ENCODE data around the gene PLXNA1. TPM values are rescaled to one million over a fixed set of nuclear protein-coding genes. Genes with fewer than 3 reads are reported as not detected.

Gene PLXNA1
- total RNA-seq, 1 donor from 2014 or later = 34.7 TPM

DNA sequence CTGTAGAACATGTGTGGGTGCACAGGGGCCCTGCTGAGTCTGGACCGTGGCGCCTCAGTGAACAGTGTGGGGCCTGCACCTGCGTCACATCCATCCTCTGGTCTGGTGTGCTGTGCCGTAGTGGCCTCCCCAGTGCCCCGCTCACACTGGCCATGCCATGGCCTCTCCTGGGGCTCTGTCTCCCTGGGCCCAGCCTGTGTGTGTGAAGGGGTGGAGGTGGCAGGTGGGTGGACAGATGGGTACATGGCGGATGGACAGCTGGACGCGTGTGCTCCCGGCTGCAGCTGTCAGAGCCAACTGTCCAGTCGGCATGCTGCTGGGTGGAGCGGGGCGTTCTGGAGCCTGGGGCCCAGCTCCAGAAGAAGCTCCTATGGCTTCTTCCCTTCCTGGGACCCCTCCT, 17.8 kb downstream of the PLXNA1 start:
- Mint-ChIP-seq H3K4me1 (peaks cover 24% of the 10 kb centered on the region), H3K9me3 (no peaks in the 10 kb centered on the region), H3K27me3 (ENCODE audit: insufficient read depth, low read depth) (no peaks in the 10 kb centered on the region), H3K27ac (no peak overlapping the region), H3K4me3 (no peak overlapping the region), H3K36me3 (peaks cover 4% of the 10 kb centered on the region)
- TF ChIP-seq CTCF (IDR thresholded peaks at IDR 0.05) (no peak), EZH2 (IDR thresholded peaks at IDR 0.05) (no peak), EZH2phosphoT487 (IDR thresholded peaks at IDR 0.05) (no peak)
- Histone ChIP-seq H3K4me3 (no peak overlapping the region), H3K27me3 (no peaks in the 10 kb centered on the region), H3K27ac (no peak overlapping the region), H3K79me2 (ENCODE audit: low read depth) (peaks cover 59% of the 10 kb centered on the region), H3K4me2 (no peak overlapping the region), H3K36me3 (no peaks in the 10 kb centered on the region), H4K20me1 (ENCODE audit: low read depth) (peaks cover 63% of the 10 kb centered on the region), H3K4me1 (peaks cover 11% of the 10 kb centered on the region), H3K9ac (no peak overlapping the region), H3K9me3 (ENCODE audit: low read depth) (no peaks in the 10 kb centered on the region), H2AFZ (replicated peaks) (no peak overlapping the region), H3F3A (ENCODE audit: low read depth) (no peaks in the 10 kb centered on the region)
- no peak for DNase-seq (ENCODE audit: low spot score)

GRCh38 chr3:127001486-127002194, 18.7 kb downstream of the PLXNA1 start:
- no peaks in the 10 kb centered on the region for H3K9me3 Mint-ChIP-seq
- no peaks in the 10 kb centered on the region for H3K27me3 ChIP-seq
- peaks cover 54% of the 10 kb centered on the region for H4K20me1 ChIP-seq (ENCODE audit: low read depth)
- H3K9me3 ChIP-seq (ENCODE audit: low read depth) = no peaks in the 10 kb centered on the region
- H3K79me2 ChIP-seq (ENCODE audit: low read depth) = peaks cover 50% of the 10 kb centered on the region
- H3K4me1 Mint-ChIP-seq = peaks cover 24% of the 10 kb centered on the region
- no peak for DNase-seq (ENCODE audit: low spot score)
- no peaks in the 10 kb centered on the region for H3K36me3 ChIP-seq
- no peak overlapping the region for H3K4me3 ChIP-seq
- no peak overlapping the region for H2AFZ ChIP-seq (replicated peaks)
- no peak overlapping the region for H3K4me3 Mint-ChIP-seq
- H3K4me1 ChIP-seq = peaks cover 11% of the 10 kb centered on the region
- no peaks in the 10 kb centered on the region for H3K27me3 Mint-ChIP-seq (ENCODE audit: insufficient read depth, low read depth)
- no peak overlapping the region for H3K9ac ChIP-seq
- peak overlapping the region; percentile 55 for H3K4me2 ChIP-seq
- TF ChIP-seq EZH2phosphoT487 (IDR thresholded peaks at IDR 0.05) (no peak), CTCF (IDR thresholded peaks at IDR 0.05) (no peak), EZH2 (IDR thresholded peaks at IDR 0.05) (no peak)
- H3F3A ChIP-seq (ENCODE audit: low read depth) = no peaks in the 10 kb centered on the region
- peaks cover 4% of the 10 kb centered on the region for H3K36me3 Mint-ChIP-seq
- H3K27ac Mint-ChIP-seq = no peak overlapping the region
- peak overlapping the region; percentile 18 for H3K27ac ChIP-seq

DNA sequence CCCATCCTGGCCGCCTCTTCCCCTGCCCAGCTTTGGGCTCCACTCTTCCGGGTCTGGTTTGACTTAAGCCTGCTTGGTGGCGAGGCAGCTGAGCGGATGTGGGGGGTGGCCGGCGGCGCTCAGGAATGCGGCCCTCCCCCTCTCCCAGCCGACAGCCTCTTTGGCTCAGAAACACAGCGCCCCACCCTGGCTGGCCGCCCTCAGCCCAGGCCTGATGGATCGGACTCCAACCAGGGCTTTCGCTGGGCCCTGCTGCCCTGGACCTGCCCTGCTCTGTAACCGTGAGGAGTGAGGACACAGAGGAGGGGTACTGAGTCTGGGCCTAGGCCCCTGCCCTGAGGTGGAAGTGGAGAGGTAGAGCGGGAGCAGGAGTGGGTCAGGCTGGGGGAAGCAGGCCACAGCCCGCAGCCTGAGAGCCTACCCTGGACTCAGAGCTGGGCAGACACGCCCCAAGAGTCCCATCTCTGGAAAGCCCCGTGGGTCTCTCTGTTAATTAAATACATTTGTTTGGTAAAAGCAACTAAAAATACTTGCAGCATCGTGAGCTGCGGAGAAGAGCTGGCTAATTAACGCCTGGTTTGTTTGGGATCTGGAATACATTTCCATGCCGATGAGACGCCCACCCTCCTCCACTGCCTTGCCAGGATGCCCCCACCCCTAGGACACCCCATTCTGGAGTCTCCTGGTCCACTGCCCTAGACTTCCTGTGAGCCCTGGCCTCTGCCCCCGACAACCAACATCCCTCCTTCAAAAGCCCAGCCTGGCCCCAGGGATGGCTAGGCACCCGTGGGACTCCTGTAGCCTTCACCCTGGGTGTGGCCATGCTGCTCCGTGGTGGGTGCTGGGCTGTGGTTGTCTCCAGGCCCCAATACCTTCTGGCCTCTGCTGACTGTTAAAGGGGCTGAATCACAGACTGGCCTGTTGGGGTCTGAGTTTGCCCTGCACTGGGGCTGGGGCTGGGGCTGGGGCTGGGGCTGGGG, 19.6 kb downstream of the PLXNA1 start:
- Histone ChIP-seq H3K9ac (no peak overlapping the region), H3K79me2 (ENCODE audit: low read depth) (peaks cover 42% of the 10 kb centered on the region), H3K4me3 (no peak overlapping the region), H3K4me2 (peak overlapping the region; percentile 55), H2AFZ (replicated peaks) (no peak overlapping the region), H3K27me3 (no peaks in the 10 kb centered on the region), H3K27ac (no peak overlapping the region), H3K4me1 (peaks cover 11% of the 10 kb centered on the region), H3K36me3 (no peaks in the 10 kb centered on the region), H4K20me1 (ENCODE audit: low read depth) (peaks cover 46% of the 10 kb centered on the region), H3F3A (ENCODE audit: low read depth) (no peaks in the 10 kb centered on the region), H3K9me3 (ENCODE audit: low read depth) (no peaks in the 10 kb centered on the region)
- H3K4me1 Mint-ChIP-seq = peaks cover 24% of the 10 kb centered on the region
- peak; percentile 76 for TF ChIP-seq CTCF (IDR thresholded peaks at IDR 0.05)
- TF ChIP-seq EZH2 (IDR thresholded peaks at IDR 0.05) = no peak
- no peaks in the 10 kb centered on the region for H3K9me3 Mint-ChIP-seq
- H3K36me3 Mint-ChIP-seq = peaks cover 8% of the 10 kb centered on the region
- peak overlapping the region; percentile 33 for H3K4me3 Mint-ChIP-seq
- peak overlapping the region; percentile 72 for H3K27ac Mint-ChIP-seq
- H3K27me3 Mint-ChIP-seq (ENCODE audit: insufficient read depth, low read depth) = peaks cover 2% of the 10 kb centered on the region
- peak; percentile 94 for DNase-seq (ENCODE audit: low spot score)

Measured in neural progenitor cell (in vitro differentiated cells).